GM19238 (cell line): ENCODE results near the gene YPEL2.

Experiments
- DNase-seq: peaks from one replicate; pipeline ENCODE4 v3.0.0; 2011; ENCODE audit warnings: low spot score; ENCODE audit not compliant: insufficient read length

The YPEL2 gene

GRCh38 chr17:59356543-59357218, 25.2 kb downstream of the YPEL2 start:
- no peak for DNase-seq

- DNase-seq = no peak
These were observed 25.8 kb downstream of the YPEL2 start for GRCh38 chr17:59357219-59357697.

- DNase-seq = no peak
These were observed 26.5 kb downstream of the YPEL2 start for GRCh38 chr17:59357929-59358328.

- DNase-seq = no peak
These were observed 29.9 kb downstream of the YPEL2 start for GRCh38 chr17:59361386-59361785.

GRCh38 chr17:59361916-59362810, 30.7 kb downstream of the YPEL2 start:
- no peak for DNase-seq

- no peak for DNase-seq
These were observed 31.4 kb downstream of the YPEL2 start for GRCh38 chr17:59362811-59363205.

GRCh38 chr17:59365383-59365981, 34.0 kb downstream of the YPEL2 start:
- no peak for DNase-seq

- no peak for DNase-seq
These were observed 34.7 kb downstream of the YPEL2 start for GRCh38 chr17:59366040-59366757.

- no peak for DNase-seq
These were observed 35.6 kb downstream of the YPEL2 start for GRCh38 chr17:59366773-59367656.

GRCh38 chr17:59367657-59368045, 36.2 kb downstream of the YPEL2 start:
- DNase-seq = no peak

- no peak for DNase-seq
These were observed 36.9 kb downstream of the YPEL2 start for GRCh38 chr17:59368218-59368857.

- DNase-seq = no peak
These were observed 37.8 kb downstream of the YPEL2 start for GRCh38 chr17:59369031-59369975.

GRCh38 chr17:59370593-59371299, 39.3 kb downstream of the YPEL2 start:
- DNase-seq = no peak

GRCh38 chr17:59371416-59372100, 40.1 kb downstream of the YPEL2 start:
- DNase-seq = no peak

- DNase-seq = no peak
These were observed 40.8 kb downstream of the YPEL2 start for GRCh38 chr17:59372138-59372751.

GRCh38 chr17:59373882-59374495, 42.5 kb downstream of the YPEL2 start:
- no peak for DNase-seq

GRCh38 chr17:59374612-59375011, 43.2 kb downstream of the YPEL2 start:
- no peak for DNase-seq
